ENCODE data around the gene DLG2. TPM values are rescaled to one million over a fixed set of nuclear protein-coding genes. Genes with fewer than 3 reads are reported as not detected.

DLG2 gene
- total RNA-seq, 1 donor from 2014 or later = 2.4 TPM

GRCh38 chr11:83472806-83473205 lies 2154.3 kb downstream of the DLG2 start:
- H3K4me3 Mint-ChIP-seq (ENCODE audit: low read depth) = no peak overlapping the region
- H3K9me3 Mint-ChIP-seq (ENCODE audit: low read depth) = no peaks in the 10 kb centered on the region
- no peak for DNase-seq (ENCODE audit: low spot score, unreplicated experiment)
- peaks cover 1% of the 10 kb centered on the region for H3K4me1 Mint-ChIP-seq (ENCODE audit: low read depth)
- no peak for TF ChIP-seq CTCF (IDR thresholded peaks at IDR 0.05; ENCODE audit: unreplicated experiment)
- peaks cover 6% of the 10 kb centered on the region for H3K27me3 Mint-ChIP-seq
- H3K27ac Mint-ChIP-seq = no peak overlapping the region
- no peaks in the 10 kb centered on the region for H3K36me3 Mint-ChIP-seq (ENCODE audit: insufficient read depth)

GRCh38 chr11:83471831-83472727 lies 2155.1 kb downstream of the DLG2 start:
- Mint-ChIP-seq H3K36me3 (ENCODE audit: insufficient read depth) (no peaks in the 10 kb centered on the region), H3K4me1 (ENCODE audit: low read depth) (peaks cover 1% of the 10 kb centered on the region), H3K27me3 (peaks cover 6% of the 10 kb centered on the region), H3K4me3 (ENCODE audit: low read depth) (no peak overlapping the region), H3K27ac (no peak overlapping the region), H3K9me3 (ENCODE audit: low read depth) (no peaks in the 10 kb centered on the region)
- TF ChIP-seq CTCF (IDR thresholded peaks at IDR 0.05; ENCODE audit: unreplicated experiment) = no peak
- no peak for DNase-seq (ENCODE audit: low spot score, unreplicated experiment)

- Mint-ChIP-seq H3K27ac (no peak overlapping the region), H3K4me3 (ENCODE audit: low read depth) (no peak overlapping the region), H3K9me3 (ENCODE audit: low read depth) (no peaks in the 10 kb centered on the region), H3K36me3 (ENCODE audit: insufficient read depth) (no peaks in the 10 kb centered on the region), H3K27me3 (peaks cover 6% of the 10 kb centered on the region), H3K4me1 (ENCODE audit: low read depth) (no peaks in the 10 kb centered on the region)
- TF ChIP-seq CTCF (IDR thresholded peaks at IDR 0.05; ENCODE audit: unreplicated experiment) = no peak
- no peak for DNase-seq (ENCODE audit: low spot score, unreplicated experiment)
Measured at GRCh38 chr11:83467837-83468236, 2159.3 kb downstream of the DLG2 start.

- no peak overlapping the region for H3K4me3 Mint-ChIP-seq (ENCODE audit: low read depth)
- no peaks in the 10 kb centered on the region for H3K36me3 Mint-ChIP-seq (ENCODE audit: insufficient read depth)
Measured at GRCh38 chr11:83464160-83464944, 2162.8 kb downstream of the DLG2 start.

More at GRCh38 chr11:83464160-83464944, 2162.8 kb downstream of the DLG2 start:
- Mint-ChIP-seq H3K27me3 (no peaks in the 10 kb centered on the region), H3K27ac (no peak overlapping the region), H3K4me1 (ENCODE audit: low read depth) (no peaks in the 10 kb centered on the region), H3K9me3 (ENCODE audit: low read depth) (no peaks in the 10 kb centered on the region)
- DNase-seq (ENCODE audit: low spot score, unreplicated experiment) = no peak
- TF ChIP-seq CTCF (IDR thresholded peaks at IDR 0.05; ENCODE audit: unreplicated experiment) = no peak
